PFSK-1 (cell line): Measurements from ENCODE around the gene KCNJ6.

Experiments
- FOXP2 ChIP-seq: optimal IDR thresholded peaks from 2 replicates; pipeline ENCODE3; 2011; ENCODE audit warnings: borderline replicate concordance, control low read depth, inconsistent platforms; ENCODE audit not compliant: insufficient read depth; ENCODE audit errors: extremely low read length, extremely low read depth
- POLR2AphosphoS5 ChIP-seq: IDR thresholded peaks from 2 replicates; pipeline ENCODE4 v1.6.1; 2012; ENCODE audit warnings: low read depth, mild to moderate bottlenecking, control low read depth, low read length, moderate library complexity
- REST ChIP-seq, 2 experiments: IDR thresholded peaks; 2 replicates each; pipeline versions ENCODE4 v1.6.1 to v1.8.0; 2011 to 2012; ENCODE audit warnings: low read depth in 2 of 2, low read length in 2 of 2, control low read depth in 1 of 2, inconsistent platforms in 1 of 2, mild to moderate bottlenecking in 1 of 2, moderate library complexity in 1 of 2; ENCODE audit not compliant: insufficient read depth in 1 of 2
- SIN3A ChIP-seq: IDR thresholded peaks from 2 replicates; pipeline ENCODE4 v1.6.1; 2012; ENCODE audit warnings: mild to moderate bottlenecking, low read length, moderate library complexity, borderline replicate concordance; ENCODE audit not compliant: insufficient read depth
- TAF1 ChIP-seq: IDR thresholded peaks from 2 replicates; pipeline ENCODE4 v1.6.1; 2012; ENCODE audit warnings: low read length, control low read depth, borderline replicate concordance; ENCODE audit not compliant: insufficient read depth

KCNJ6 gene

GRCh38 chr21:37766129-37766528, 150.1 kb downstream of the KCNJ6 start:
- TF ChIP-seq REST (IDR thresholded peaks at IDR 0.05; ENCODE audit: insufficient read depth in 1 of 2, low read depth in 2 of 2, low read length in 2 of 2), result no peak
- TF ChIP-seq TAF1, result no peak
- no peak for TF ChIP-seq FOXP2
- TF ChIP-seq POLR2AphosphoS5, result no peak
- TF ChIP-seq SIN3A, result no peak

- TF ChIP-seq TAF1 (no peak), FOXP2 (no peak), POLR2AphosphoS5 (no peak), REST (IDR thresholded peaks at IDR 0.05; ENCODE audit: insufficient read depth in 1 of 2, low read depth in 2 of 2, low read length in 2 of 2) (no peak), SIN3A (no peak)
Measured at GRCh38 chr21:37765221-37765900, 150.9 kb downstream of the KCNJ6 start.

GRCh38 chr21:37764691-37765090, 151.6 kb downstream of the KCNJ6 start:
- TF ChIP-seq FOXP2 (no peak), SIN3A (no peak), TAF1 (no peak)

- TF ChIP-seq TAF1 (no peak), SIN3A (no peak), POLR2AphosphoS5 (no peak), REST (IDR thresholded peaks at IDR 0.05; ENCODE audit: insufficient read depth in 1 of 2, low read depth in 2 of 2, low read length in 2 of 2) (no peak), FOXP2 (no peak)
Measured at GRCh38 chr21:37763298-37763697, 153.0 kb downstream of the KCNJ6 start.

- TF ChIP-seq SIN3A (no peak), REST (IDR thresholded peaks at IDR 0.05; ENCODE audit: insufficient read depth in 1 of 2, low read depth in 2 of 2, low read length in 2 of 2) (no peak), FOXP2 (no peak), TAF1 (no peak), POLR2AphosphoS5 (no peak)
Measured at GRCh38 chr21:37762606-37763005, 153.7 kb downstream of the KCNJ6 start.
